GM12878 (cell line): ENCODE results near the gene PID1. TPM values are rescaled to one million over a fixed set of nuclear protein-coding genes. Genes with fewer than 3 reads are reported as not detected.

ENCODE experiments used
- ATAC-seq: fragments of 200-7000 bp; cut with Tn5 transposase; 3 replicates; pipeline ENCODE4 v1.9.1; 2020; ENCODE audit warnings: mild to moderate bottlenecking, moderate library complexity
- BruUV-seq: library from RNA; stranded (reverse); fragments of 400-500 nt; replicated peaks from 2 replicates; lab custom pipeline; 2021; lab: Mats Ljungman, UMichigan
- CTCF ChIA-PET: fragments of 300-600 bp; sonication (Branson Sonifier 250); formaldehyde crosslinking; extraction: SDS; loops from one replicate; lab custom pipeline; 2021; ENCODE audit warnings: inconsistent platforms; lab: Yijun Ruan, JAX
- POLR2A ChIA-PET: fragments of 350-600 bp; formaldehyde crosslinking; extraction: SDS; loops from one replicate; lab custom pipeline; 2021; ENCODE audit warnings: inconsistent platforms; lab: Charles Lee
- RAD21 ChIA-PET: fragments of 300-600 bp; sonication (Branson Sonifier 250); formaldehyde crosslinking; loops from one replicate; lab custom pipeline; 2023; ENCODE audit warnings: antibody characterized with exemption; ENCODE audit not compliant: unreplicated experiment; lab: Charles Lee
- SMC1A ChIA-PET: fragments of 300-600 bp; sonication (Branson Sonifier 250); formaldehyde crosslinking; loops from one replicate; lab custom pipeline; 2023; ENCODE audit not compliant: unreplicated experiment, uncharacterized antibody; lab: Charles Lee
- DNase-seq: peaks from one replicate; pipeline ENCODE4 v3.0.0-alpha.2; 2011; ENCODE audit warnings: low read depth, low spot score
- FAIRE-seq: peaks from 3 replicates; lab custom pipeline; 2011; peaks lifted over from hg19 to GRCh38; lab: Jason Lieb, UNC
- H2AFZ ChIP-seq: 2 replicates; pipeline ENCODE4 v1.6.0; 2011; ENCODE audit warnings: low read depth, low read length, control low read depth; ENCODE audit not compliant: control insufficient read depth
- H3K27ac ChIP-seq: 2 replicates; pipeline ENCODE4 v1.5.1; 2011; ENCODE audit warnings: control low read depth; ENCODE audit not compliant: control insufficient read depth, insufficient read depth
- H3K27me3 ChIP-seq, 2 experiments: replicated peaks in 1 of 2; 2 replicates each; pipeline versions ENCODE4 v1.6.0 to v1.6.1; 2011; ENCODE audit warnings: low read length in 1 of 2; ENCODE audit not compliant: control insufficient read depth in 2 of 2, insufficient read depth in 2 of 2
- H3K36me3 ChIP-seq, 2 experiments: 2 replicates each; pipeline ENCODE4 v1.5.1; 2011; ENCODE audit warnings: low read length in 1 of 2; ENCODE audit not compliant: control insufficient read depth in 2 of 2, insufficient read depth in 2 of 2
- H3K4me1 ChIP-seq: 2 replicates; pipeline ENCODE4 v1.6.1; 2011; ENCODE audit warnings: mild to moderate bottlenecking, low read length, moderate library complexity, mixed read lengths; ENCODE audit not compliant: control insufficient read depth, insufficient read depth
- H3K4me2 ChIP-seq: 2 replicates; pipeline ENCODE4 v1.6.0; 2011; ENCODE audit warnings: control low read depth; ENCODE audit not compliant: control insufficient read depth, insufficient read depth
- H3K4me3 ChIP-seq: fragments of 200-600 bp; sonication (generic); 2 replicates; pipeline ENCODE4 v1.5.1; 2016
- H3K79me2 ChIP-seq: 2 replicates; pipeline ENCODE4 v1.6.0; 2011; ENCODE audit warnings: low read length; ENCODE audit not compliant: control insufficient read depth, insufficient read depth
- H3K9ac ChIP-seq: 2 replicates; pipeline ENCODE4 v1.8.0; 2011; ENCODE audit warnings: low read length, control low read depth, mixed read lengths; ENCODE audit not compliant: control insufficient read depth, insufficient read depth
- H3K9me3 ChIP-seq: replicated peaks from 3 replicates; pipeline ENCODE4 v1.5.1; 2011; ENCODE audit warnings: mild to moderate bottlenecking, low read length; ENCODE audit not compliant: control insufficient read depth, insufficient read depth
- H4K20me1 ChIP-seq: 2 replicates; pipeline ENCODE4 v1.6.0; 2011; ENCODE audit not compliant: control insufficient read depth, insufficient read depth
- CBX5 ChIP-seq: sonication (generic); IDR thresholded peaks from 2 replicates; pipeline ENCODE4 v1.6.1; 2016; ENCODE audit warnings: low read depth, moderate library complexity, mild to moderate bottlenecking, inconsistent platforms
- GABPA ChIP-seq: IDR thresholded peaks from 2 replicates; pipeline ENCODE4 v1.6.1; 2014; ENCODE audit warnings: antibody characterized with exemption, low read depth, mild to moderate bottlenecking, inconsistent platforms
- MTA3 ChIP-seq: IDR thresholded peaks from 2 replicates; pipeline ENCODE4 v1.6.1; 2012; ENCODE audit warnings: low read length, inconsistent platforms, borderline replicate concordance
- NR2F1 ChIP-seq: fragments of 450-650 bp; conservative IDR thresholded peaks from 2 replicates; pipeline ENCODE4 v1.6.1; 2017; ENCODE audit warnings: mild to moderate bottlenecking
- RAD51 ChIP-seq: fragments of 450-650 bp; IDR thresholded peaks from 2 replicates; pipeline ENCODE4 v1.6.1; 2016; ENCODE audit warnings: moderate library complexity, mild to moderate bottlenecking, inconsistent platforms
- RB1 ChIP-seq: fragments of 450-650 bp; formaldehyde crosslinking; IDR thresholded peaks from 2 replicates; pipeline ENCODE4 v1.6.1; 2017; ENCODE audit warnings: mild to moderate bottlenecking, borderline replicate concordance
- RCOR1 ChIP-seq: conservative IDR thresholded peaks from 2 replicates; pipeline ENCODE4 v1.6.1; 2012; ENCODE audit warnings: low read depth, low read length, improper control_type of control experiment
- SMARCA5 ChIP-seq: fragments of 450-650 bp; IDR thresholded peaks from 2 replicates; pipeline ENCODE4 v1.6.1; 2017; ENCODE audit warnings: mild to moderate bottlenecking
- STAT3 ChIP-seq: IDR thresholded peaks from 2 replicates; pipeline ENCODE4 v1.6.1; 2011; ENCODE audit warnings: low read depth, low read length, improper control_type of control experiment
- SUPT20H ChIP-seq: IDR thresholded peaks from 2 replicates; pipeline ENCODE4 v1.6.1; 2011; ENCODE audit warnings: low read depth, mild to moderate bottlenecking, low read length, moderate library complexity, borderline replicate concordance; ENCODE audit not compliant: control insufficient read depth
- SUZ12 ChIP-seq: fragments of 200-600 bp; sonication (generic); IDR thresholded peaks from one replicate; pipeline ENCODE4 v1.6.1; 2018; ENCODE audit warnings: antibody characterized with exemption, mild to moderate bottlenecking; ENCODE audit not compliant: unreplicated experiment
- TBL1XR1 ChIP-seq: IDR thresholded peaks from 2 replicates; pipeline ENCODE4 v1.6.1; 2012; ENCODE audit warnings: low read depth, low read length, improper control_type of control experiment
- ZBED1 ChIP-seq: IDR thresholded peaks from 2 replicates; pipeline ENCODE4 v1.6.1; 2016; ENCODE audit warnings: borderline replicate concordance
- ZBTB4 ChIP-seq: fragments of 450-650 bp; formaldehyde crosslinking; IDR thresholded peaks from 2 replicates; pipeline ENCODE4 v1.4.0; 2022; ENCODE audit warnings: mild to moderate bottlenecking, moderate library complexity
- ZNF207 ChIP-seq: fragments of 450-650 bp; IDR thresholded peaks from 2 replicates; pipeline ENCODE4 v1.6.1; 2014; ENCODE audit warnings: antibody characterized with exemption, mild to moderate bottlenecking, borderline replicate concordance
- ZNF217 ChIP-seq: fragments of 450-650 bp; IDR thresholded peaks from 2 replicates; pipeline ENCODE4 v1.6.1; 2017; ENCODE audit warnings: antibody characterized with exemption, mild to moderate bottlenecking
- ZNF24 ChIP-seq: fragments of 450-650 bp; IDR thresholded peaks from 2 replicates; pipeline ENCODE4 v1.6.1; 2017; ENCODE audit warnings: antibody characterized with exemption, mild to moderate bottlenecking
- WGBS: methylation state at CpG from one replicate; pipeline ENCODE4 v1.1.6; 2016; ENCODE audit warnings: low lambda C conversion rate; ENCODE audit not compliant: insufficient replicate concordance, insufficient coverage; ENCODE audit errors: missing lambda C conversion rate; 5-methylcytosine and 5-hydroxymethylcytosine counted together
- in situ Hi-C: fragments of 300-500 bp; cut with MboI; formaldehyde crosslinking; loops from 9 replicates; pipeline ENCODE4 v1.14.3; 2018; ENCODE audit warnings: mixed read lengths
- intact Hi-C: fragments of 100-400 bp; cut with micrococcal nuclease; formaldehyde crosslinking; loops from one replicate; pipeline ENCODE4 v1.14.2; 2022; ENCODE audit not compliant: unreplicated experiment
- polyA plus RNA-seq, 11 experiments: library from polyadenylated mRNA; depleted of rRNA in 4 of 11; unstranded in 6 of 11; stranded (reverse) in 5 of 11; fragments of >200 nt; fragmentation: Nextera tagmentation in 4 of 11; fragmentation: Illumina TruSeq in 1 of 11; extraction: Ambion mirVana in 4 of 11; extraction: Trizol in 1 of 11; gene quantifications; 1 replicate in 1 of 11; 2 replicates in 10 of 11; pipeline versions ENCODE4 v1.2.1 to v1.2.3, GENCODE V29; 2011 to 2016; ENCODE audit warnings: inconsistent platforms in 2 of 11, missing spikeins in 2 of 11, low read depth in 1 of 11
- total RNA-seq, 4 experiments: library from RNA; depleted of rRNA in 3 of 4; stranded (reverse); fragments of >200 nt in 3 of 4; fragmentation: Illumina TruSeq in 1 of 4; extraction: Trizol in 1 of 4; gene quantifications; 2 replicates each; pipeline versions ENCODE4 v1.2.1 to v1.2.3, GENCODE V29; 2013 to 2021
- TF ChIP-seq, protein P1 (sequence below): IDR thresholded peaks from 2 replicates; pipeline ENCODE4 v1.6.1; 2011; ENCODE audit warnings: low read depth, low read length, improper control_type of control experiment, borderline replicate concordance

The PID1 gene
- total and polyA plus RNA-seq, 10 of the 15 experiments (the other 5 are each of a cell fraction or from before 2014, with no cell fraction given): not detected

DNA sequence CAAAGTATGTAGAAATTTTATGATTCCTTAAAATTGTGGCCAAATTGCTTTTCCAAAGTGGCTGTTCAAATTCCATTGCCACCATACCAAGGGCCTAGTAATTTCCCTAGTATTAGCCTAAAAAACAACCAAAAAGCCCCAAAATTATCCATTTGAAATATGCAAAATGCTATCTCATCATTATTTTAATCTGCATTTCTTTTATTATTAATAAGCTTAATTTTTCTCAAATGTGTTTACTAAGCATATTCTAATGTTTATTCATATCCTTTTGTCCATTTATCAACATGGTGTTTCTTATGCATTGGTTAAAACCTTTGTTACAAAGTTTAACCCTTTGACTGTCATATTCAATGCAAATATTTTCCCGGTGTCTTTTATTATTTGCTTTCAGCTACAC is 48.0 kb downstream of the PID1 start:
- DNase-seq (no peak), ATAC-seq (no peak), FAIRE-seq (no peak)
- Histone ChIP-seq H3K27me3 (no peaks in the 10 kb centered on the region), H2AFZ (no peak overlapping the region), H3K27ac (no peak overlapping the region), H3K79me2 (no peaks in the 10 kb centered on the region), H3K4me2 (no peak overlapping the region), H4K20me1 (no peaks in the 10 kb centered on the region), H3K4me1 (no peaks in the 10 kb centered on the region), H3K9me3 (no peaks in the 10 kb centered on the region), H3K9ac (no peak overlapping the region), H3K36me3 (no peaks in the 10 kb centered on the region), H3K4me3 (no peak overlapping the region)
- ChIA-PET SMC1A (interaction anchor here (1.4 kb wide), 1 partner anchor 39 kb away, joined by 3 read pairs; no protein-coding TSS in a partner anchor), POLR2A (no interaction called here), RAD21 (no interaction called here), CTCF (interaction anchor here (0.7 kb wide), 1 partner anchor 256 kb away, joined by 3 read pairs; no protein-coding TSS in a partner anchor)
- WGBS: 80% methylated on average over 1 of the region's 1 CpG
- BruUV-seq: no TSS peak
- in situ Hi-C loops (no loop called here), intact Hi-C loops (no loop called here)
- TF ChIP-seq MTA3 (no peak), RCOR1 (no peak), ZNF217 (no peak), ZBTB4 (CRISPR knock-in tag) (no peak), CBX5 (no peak), RAD51 (no peak), SMARCA5 (no peak), ZBED1 (no peak), STAT3 (no peak), NR2F1 (no peak), ZNF207 (no peak), TBL1XR1 (no peak), RB1 (no peak), GABPA (no peak), ZNF24 (no peak), SUZ12 (no peak), SUPT20H (no peak)
- TF ChIP-seq, protein P1, sequence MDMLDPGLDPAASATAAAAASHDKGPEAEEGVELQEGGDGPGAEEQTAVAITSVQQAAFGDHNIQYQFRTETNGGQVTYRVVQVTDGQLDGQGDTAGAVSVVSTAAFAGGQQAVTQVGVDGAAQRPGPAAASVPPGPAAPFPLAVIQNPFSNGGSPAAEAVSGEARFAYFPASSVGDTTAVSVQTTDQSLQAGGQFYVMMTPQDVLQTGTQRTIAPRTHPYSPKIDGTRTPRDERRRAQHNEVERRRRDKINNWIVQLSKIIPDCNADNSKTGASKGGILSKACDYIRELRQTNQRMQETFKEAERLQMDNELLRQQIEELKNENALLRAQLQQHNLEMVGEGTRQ: no peak
